GM12878 (cell line): ENCODE measurements around the gene SERINC5. TPM values are rescaled to one million over a fixed set of nuclear protein-coding genes. Genes with fewer than 3 reads are reported as not detected.

Experiments used
- ATAC-seq: fragments of 200-7000 bp; cut with Tn5 transposase; 3 replicates; pipeline ENCODE4 v1.9.1; 2020; ENCODE audit warnings: mild to moderate bottlenecking, moderate library complexity
- Bru-seq: library from RNA; stranded (reverse); fragments of 400-500 nt; gene quantifications from one replicate; lab custom pipeline; 2021; lab: Mats Ljungman, UMichigan
- BruChase-seq, 2 experiments: library from RNA; stranded (reverse); fragments of 400-500 nt; gene quantifications; one replicate each; lab custom pipeline; 2021; lab: Mats Ljungman, UMichigan
- BruUV-seq: library from RNA; stranded (reverse); fragments of 400-500 nt; replicated peaks from 2 replicates; lab custom pipeline; 2021; lab: Mats Ljungman, UMichigan
- CTCF ChIA-PET: fragments of 300-600 bp; sonication (Branson Sonifier 250); formaldehyde crosslinking; extraction: SDS; loops from one replicate; lab custom pipeline; 2021; ENCODE audit warnings: inconsistent platforms; lab: Yijun Ruan, JAX
- POLR2A ChIA-PET: fragments of 350-600 bp; formaldehyde crosslinking; extraction: SDS; loops from one replicate; lab custom pipeline; 2021; ENCODE audit warnings: inconsistent platforms; lab: Charles Lee
- RAD21 ChIA-PET: fragments of 300-600 bp; sonication (Branson Sonifier 250); formaldehyde crosslinking; loops from one replicate; lab custom pipeline; 2023; ENCODE audit warnings: antibody characterized with exemption; ENCODE audit not compliant: unreplicated experiment; lab: Charles Lee
- SMC1A ChIA-PET: fragments of 300-600 bp; sonication (Branson Sonifier 250); formaldehyde crosslinking; loops from one replicate; lab custom pipeline; 2023; ENCODE audit not compliant: unreplicated experiment, uncharacterized antibody; lab: Charles Lee
- DNase-seq: peaks from one replicate; pipeline ENCODE4 v3.0.0-alpha.2; 2011; ENCODE audit warnings: low read depth, low spot score
- FAIRE-seq: peaks from 3 replicates; lab custom pipeline; 2011; peaks lifted over from hg19 to GRCh38; lab: Jason Lieb, UNC
- H2AFZ ChIP-seq: 2 replicates; pipeline ENCODE4 v1.6.0; 2011; ENCODE audit warnings: low read depth, low read length, control low read depth; ENCODE audit not compliant: control insufficient read depth
- H3K27ac ChIP-seq: 2 replicates; pipeline ENCODE4 v1.5.1; 2011; ENCODE audit warnings: control low read depth; ENCODE audit not compliant: control insufficient read depth, insufficient read depth
- H3K27me3 ChIP-seq, 2 experiments: replicated peaks in 1 of 2; 2 replicates each; pipeline versions ENCODE4 v1.6.0 to v1.6.1; 2011; ENCODE audit warnings: low read length in 1 of 2; ENCODE audit not compliant: control insufficient read depth in 2 of 2, insufficient read depth in 2 of 2
- H3K36me3 ChIP-seq, 2 experiments: 2 replicates each; pipeline ENCODE4 v1.5.1; 2011; ENCODE audit warnings: low read length in 1 of 2; ENCODE audit not compliant: control insufficient read depth in 2 of 2, insufficient read depth in 2 of 2
- H3K4me1 ChIP-seq: 2 replicates; pipeline ENCODE4 v1.6.1; 2011; ENCODE audit warnings: mild to moderate bottlenecking, low read length, moderate library complexity, mixed read lengths; ENCODE audit not compliant: control insufficient read depth, insufficient read depth
- H3K4me2 ChIP-seq: 2 replicates; pipeline ENCODE4 v1.6.0; 2011; ENCODE audit warnings: control low read depth; ENCODE audit not compliant: control insufficient read depth, insufficient read depth
- H3K4me3 ChIP-seq: fragments of 200-600 bp; sonication (generic); 2 replicates; pipeline ENCODE4 v1.5.1; 2016
- H3K79me2 ChIP-seq: 2 replicates; pipeline ENCODE4 v1.6.0; 2011; ENCODE audit warnings: low read length; ENCODE audit not compliant: control insufficient read depth, insufficient read depth
- H3K9ac ChIP-seq: 2 replicates; pipeline ENCODE4 v1.8.0; 2011; ENCODE audit warnings: low read length, control low read depth, mixed read lengths; ENCODE audit not compliant: control insufficient read depth, insufficient read depth
- H3K9me3 ChIP-seq: replicated peaks from 3 replicates; pipeline ENCODE4 v1.5.1; 2011; ENCODE audit warnings: mild to moderate bottlenecking, low read length; ENCODE audit not compliant: control insufficient read depth, insufficient read depth
- H4K20me1 ChIP-seq: 2 replicates; pipeline ENCODE4 v1.6.0; 2011; ENCODE audit not compliant: control insufficient read depth, insufficient read depth
- CREB1 ChIP-seq: IDR thresholded peaks from 2 replicates; pipeline ENCODE4 v1.6.1; 2012; ENCODE audit warnings: low read depth, mild to moderate bottlenecking, inconsistent platforms
- NR2C1 ChIP-seq: fragments of 450-650 bp; IDR thresholded peaks from 2 replicates; pipeline ENCODE4 v1.6.1; 2017; ENCODE audit warnings: antibody characterized with exemption, mild to moderate bottlenecking, moderate library complexity
- POLR2AphosphoS2 ChIP-seq: IDR thresholded peaks from 2 replicates; pipeline ENCODE4 v1.6.1; 2011; ENCODE audit warnings: low read depth, mild to moderate bottlenecking, low read length, improper control_type of control experiment, moderate library complexity
- POLR2AphosphoS5 ChIP-seq: IDR thresholded peaks from 2 replicates; pipeline ENCODE4 v1.6.1; 2011; ENCODE audit warnings: mild to moderate bottlenecking, low read length, inconsistent platforms
- SMAD1 ChIP-seq: fragments of 450-650 bp; IDR thresholded peaks from 2 replicates; pipeline ENCODE4 v1.6.1; 2018; ENCODE audit warnings: mild to moderate bottlenecking, low read depth; ENCODE audit not compliant: partially characterized antibody
- TCF12 ChIP-seq: IDR thresholded peaks from 2 replicates; pipeline ENCODE4 v1.6.1; 2011; ENCODE audit warnings: low read depth, mild to moderate bottlenecking, low read length
- YY1 ChIP-seq: IDR thresholded peaks from 2 replicates; pipeline ENCODE4 v1.6.1; 2011; ENCODE audit warnings: low read depth, mild to moderate bottlenecking, low read length
- WGBS: methylation state at CpG from one replicate; pipeline ENCODE4 v1.1.6; 2016; ENCODE audit warnings: low lambda C conversion rate; ENCODE audit not compliant: insufficient replicate concordance, insufficient coverage; ENCODE audit errors: missing lambda C conversion rate; 5-methylcytosine and 5-hydroxymethylcytosine counted together
- in situ Hi-C: fragments of 300-500 bp; cut with MboI; formaldehyde crosslinking; loops from 9 replicates; pipeline ENCODE4 v1.14.3; 2018; ENCODE audit warnings: mixed read lengths
- intact Hi-C: fragments of 100-400 bp; cut with micrococcal nuclease; formaldehyde crosslinking; loops from one replicate; pipeline ENCODE4 v1.14.2; 2022; ENCODE audit not compliant: unreplicated experiment
- long read RNA-seq, 2 experiments: library from polyadenylated mRNA; unstranded; transcript quantifications; one replicate each; pipeline ENCODE4 v2.0.0, GENCODE V29; 2019 to 2020
- polyA minus RNA-seq, 3 experiments: library from RNA; depleted of rRNA, polyadenylated mRNA; stranded (reverse); fragments of >200 nt; gene quantifications; 2 replicates each; pipeline ENCODE4 v1.2.3, GENCODE V29; 2011
- polyA plus RNA-seq, 11 experiments: library from polyadenylated mRNA; depleted of rRNA in 4 of 11; unstranded in 6 of 11; stranded (reverse) in 5 of 11; fragments of >200 nt; fragmentation: Nextera tagmentation in 4 of 11; fragmentation: Illumina TruSeq in 1 of 11; extraction: Ambion mirVana in 4 of 11; extraction: Trizol in 1 of 11; gene quantifications; 1 replicate in 1 of 11; 2 replicates in 10 of 11; pipeline versions ENCODE4 v1.2.1 to v1.2.3, GENCODE V29; 2011 to 2016; ENCODE audit warnings: inconsistent platforms in 2 of 11, missing spikeins in 2 of 11, low read depth in 1 of 11
- total RNA-seq, 4 experiments: library from RNA; depleted of rRNA in 3 of 4; stranded (reverse); fragments of >200 nt in 3 of 4; fragmentation: Illumina TruSeq in 1 of 4; extraction: Trizol in 1 of 4; gene quantifications; 2 replicates each; pipeline versions ENCODE4 v1.2.1 to v1.2.3, GENCODE V29; 2013 to 2021
- TF ChIP-seq, protein P1 (sequence below): fragments of 450-650 bp; IDR thresholded peaks from 2 replicates; pipeline ENCODE4 v1.6.1; 2017; ENCODE audit warnings: low read depth, mild to moderate bottlenecking, moderate library complexity
- TF ChIP-seq, protein P2 (sequence below): fragments of 450-650 bp; IDR thresholded peaks from 2 replicates; pipeline ENCODE4 v1.6.1; 2016; ENCODE audit warnings: mild to moderate bottlenecking, moderate library complexity, borderline replicate concordance

Gene SERINC5
- total RNA-seq (2013; cell fraction: nucleolus; rRNA removed) = 48.7 and 52.4 TPM in 2 replicates
- total RNA-seq (2014; rRNA removed) (2.0 and 2.2 TPM in 2 replicates), total RNA-seq (2014; rRNA removed; fragmentation: Illumina TruSeq; extraction: Trizol) (3.5 and 4.2 TPM in 2 replicates), total RNA-seq (2021) (7.0 and 7.1 TPM in 2 replicates), polyA plus RNA-seq (2011; rRNA removed) (3.3 and 3.4 TPM in 2 replicates), polyA plus RNA-seq (2014; fragmentation: Illumina TruSeq; extraction: Trizol) (3.5 and 4.1 TPM in 2 replicates), polyA plus RNA-seq (2014; fragmentation: Nextera tagmentation; extraction: Ambion mirVana) (1 to 10 TPM in 1 of 2 experiments, under 1 TPM in 1; 0.66 to 1.9 TPM), polyA plus RNA-seq (2014; rRNA removed) (3.1 and 3.6 TPM in 2 replicates), polyA plus RNA-seq (2016; fragmentation: Nextera tagmentation; extraction: Ambion mirVana) (1 to 10 TPM; 1.0 to 2.2 TPM), polyA minus RNA-seq (2011; rRNA and poly(A)+ RNA removed) (4.2 and 4.4 TPM in 2 replicates), Bru-seq, nascent RNA (percentile 63 among the genes with signal in this experiment), BruChase-seq, experiment 1, labeled RNA remaining after a 6-hour chase (percentile 69 among the genes with signal in this experiment), BruChase-seq, experiment 2, labeled RNA remaining after a 2-hour chase (percentile 68 among the genes with signal in this experiment)
- polyA plus RNA-seq (2011; ENCODE audit: low read depth) = 0.94 TPM
- polyA plus RNA-seq (2011; cell fraction: cytosol; rRNA removed) = 2.1 and 2.9 TPM in 2 replicates
- 3.1 and 3.4 TPM in 2 replicates for polyA plus RNA-seq (2011; cell fraction: nucleus; rRNA removed)
- 1.9 and 2.7 TPM in 2 replicates for polyA plus RNA-seq (2012)
- polyA minus RNA-seq (2011; cell fraction: cytosol; rRNA and poly(A)+ RNA removed) = 1.1 and 1.6 TPM in 2 replicates
- 4.2 and 4.8 TPM in 2 replicates for polyA minus RNA-seq (2011; cell fraction: nucleus; rRNA and poly(A)+ RNA removed)
- long read RNA-seq, experiment 1, partial matches to known transcripts = 0 of 6 reads
- long read RNA-seq, experiment 1, other reads (novel, unspliced or antisense) = 6 of 6 reads
- long read RNA-seq, experiment 2, full-length matches to known transcripts = 3 of 7 reads
- long read RNA-seq, experiment 2, partial matches to known transcripts = 0 of 7 reads
- long read RNA-seq, experiment 2, other reads (novel, unspliced or antisense) = 4 of 7 reads

DNA sequence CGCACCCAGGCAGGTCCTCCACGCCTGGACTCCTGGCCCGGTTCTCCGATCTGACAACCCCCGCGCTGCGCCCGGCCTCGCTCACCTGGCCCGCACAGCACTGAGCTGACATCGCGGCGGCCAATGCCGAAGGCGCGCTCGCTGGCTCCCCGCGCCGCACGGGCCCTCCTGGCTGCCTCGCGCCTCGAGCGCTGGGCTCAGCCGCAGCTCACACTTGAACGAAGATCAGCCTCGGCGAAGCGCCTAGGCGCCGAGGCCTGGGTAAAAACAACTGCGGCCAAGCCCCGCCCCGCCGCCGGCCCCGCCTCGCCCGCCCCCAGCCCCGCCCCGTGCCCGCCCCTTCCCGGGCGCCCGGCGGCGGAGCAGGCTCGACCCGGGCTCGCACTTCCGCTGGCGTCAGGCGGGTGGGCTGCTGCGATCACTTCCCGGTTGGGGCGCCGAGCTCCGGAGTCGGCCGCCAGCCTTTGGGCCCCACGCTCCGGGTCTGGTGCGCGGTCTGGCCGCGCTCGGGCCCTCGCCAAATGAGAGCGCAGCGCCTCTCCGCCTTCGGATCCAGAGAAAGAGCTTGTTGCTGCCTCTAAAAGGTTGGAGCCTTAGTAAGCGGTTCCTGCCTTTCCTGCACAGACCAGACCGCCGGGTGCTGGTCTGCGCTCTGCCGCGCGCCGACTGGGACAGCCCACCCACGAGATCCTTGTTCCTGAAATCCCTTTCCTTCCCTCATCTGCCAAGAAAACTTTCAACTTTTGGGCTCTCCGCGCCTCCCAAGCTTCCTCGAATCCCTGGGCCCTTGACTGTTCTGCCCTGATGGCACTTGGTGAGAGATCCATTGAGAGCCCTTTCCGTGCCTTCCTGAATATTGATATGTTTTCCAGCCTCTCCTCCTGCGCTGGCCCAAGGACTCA, at the start of gene SERINC5:
TSS of gene SERINC5 (minus strand) at position 238 of the 902 bp plus-strand sequence. CDS start at position 112, 126 bp downstream.
- in situ Hi-C loops = no loop called here
- CTCF ChIA-PET = interaction anchor here (0.9 to 3.6 kb wide), 6 partner anchors 9 to 165 kb away, joined by 3 to 11 read pairs (median 5); no protein-coding TSS in a partner anchor
- intact Hi-C loops = loop anchor here (5.0 kb wide), 1 partner anchor 164 kb away; no protein-coding TSS in a partner anchor
- Histone ChIP-seq H3K4me3 (peak within 1 kb of the TSS; percentile 98), H3K9ac (peak within 1 kb of the TSS; percentile 99), H3K4me2 (peak within 1 kb of the TSS; percentile 99), H4K20me1 (no peaks in the 10 kb centered on the region), H3K27ac (peak within 1 kb of the TSS; percentile 94), H2AFZ (peak within 1 kb of the TSS; percentile 87), H3K79me2 (peaks cover 8% of the 10 kb centered on the region), H3K4me1 (peaks cover 8% of the 10 kb centered on the region), H3K9me3 (no peaks in the 10 kb centered on the region; the same call in 2 of the 3 replicates), H3K36me3 (no peaks in the 10 kb centered on the region), H3K27me3 (no peaks in the 10 kb centered on the region)
- RAD21 ChIA-PET = interaction anchor here (0.8 to 5.9 kb wide), 17 partner anchors 9 to 165 kb away, joined by 3 to 48 read pairs (median 5); no protein-coding TSS in a partner anchor
- POLR2A ChIA-PET = interaction anchor here (0.6 to 5.2 kb wide), 24 partner anchors 10 to 933 kb away, joined by 3 to 93 read pairs (median 5); partner anchors contain the start of genes HOMER1 and ZFYVE16
- DNase-seq = no peak
- under 1% methylated on average over 45 of the region's 87 CpGs for WGBS
- ATAC-seq = peak; percentile 82
- SMC1A ChIA-PET = interaction anchor here (0.9 to 5.0 kb wide), 15 partner anchors 11 to 155 kb away, joined by 3 to 70 read pairs (median 5); no protein-coding TSS in a partner anchor
- FAIRE-seq = no peak
- BruUV-seq = TSS peak; percentile 87
- TF ChIP-seq, protein P1, sequence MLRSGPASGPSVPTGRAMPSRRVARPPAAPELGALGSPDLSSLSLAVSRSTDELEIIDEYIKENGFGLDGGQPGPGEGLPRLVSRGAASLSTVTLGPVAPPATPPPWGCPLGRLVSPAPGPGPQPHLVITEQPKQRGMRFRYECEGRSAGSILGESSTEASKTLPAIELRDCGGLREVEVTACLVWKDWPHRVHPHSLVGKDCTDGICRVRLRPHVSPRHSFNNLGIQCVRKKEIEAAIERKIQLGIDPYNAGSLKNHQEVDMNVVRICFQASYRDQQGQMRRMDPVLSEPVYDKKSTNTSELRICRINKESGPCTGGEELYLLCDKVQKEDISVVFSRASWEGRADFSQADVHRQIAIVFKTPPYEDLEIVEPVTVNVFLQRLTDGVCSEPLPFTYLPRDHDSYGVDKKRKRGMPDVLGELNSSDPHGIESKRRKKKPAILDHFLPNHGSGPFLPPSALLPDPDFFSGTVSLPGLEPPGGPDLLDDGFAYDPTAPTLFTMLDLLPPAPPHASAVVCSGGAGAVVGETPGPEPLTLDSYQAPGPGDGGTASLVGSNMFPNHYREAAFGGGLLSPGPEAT = 0 out of 2 replicates have a peak, but pooled peaks have one; percentile 13
- TF ChIP-seq SMAD1 = no peak
- peak; percentile 23; the same call in 1 of the 2 replicates for TF ChIP-seq TCF12
- peak; percentile 82 for TF ChIP-seq POLR2AphosphoS2
- TF ChIP-seq, protein P2, sequence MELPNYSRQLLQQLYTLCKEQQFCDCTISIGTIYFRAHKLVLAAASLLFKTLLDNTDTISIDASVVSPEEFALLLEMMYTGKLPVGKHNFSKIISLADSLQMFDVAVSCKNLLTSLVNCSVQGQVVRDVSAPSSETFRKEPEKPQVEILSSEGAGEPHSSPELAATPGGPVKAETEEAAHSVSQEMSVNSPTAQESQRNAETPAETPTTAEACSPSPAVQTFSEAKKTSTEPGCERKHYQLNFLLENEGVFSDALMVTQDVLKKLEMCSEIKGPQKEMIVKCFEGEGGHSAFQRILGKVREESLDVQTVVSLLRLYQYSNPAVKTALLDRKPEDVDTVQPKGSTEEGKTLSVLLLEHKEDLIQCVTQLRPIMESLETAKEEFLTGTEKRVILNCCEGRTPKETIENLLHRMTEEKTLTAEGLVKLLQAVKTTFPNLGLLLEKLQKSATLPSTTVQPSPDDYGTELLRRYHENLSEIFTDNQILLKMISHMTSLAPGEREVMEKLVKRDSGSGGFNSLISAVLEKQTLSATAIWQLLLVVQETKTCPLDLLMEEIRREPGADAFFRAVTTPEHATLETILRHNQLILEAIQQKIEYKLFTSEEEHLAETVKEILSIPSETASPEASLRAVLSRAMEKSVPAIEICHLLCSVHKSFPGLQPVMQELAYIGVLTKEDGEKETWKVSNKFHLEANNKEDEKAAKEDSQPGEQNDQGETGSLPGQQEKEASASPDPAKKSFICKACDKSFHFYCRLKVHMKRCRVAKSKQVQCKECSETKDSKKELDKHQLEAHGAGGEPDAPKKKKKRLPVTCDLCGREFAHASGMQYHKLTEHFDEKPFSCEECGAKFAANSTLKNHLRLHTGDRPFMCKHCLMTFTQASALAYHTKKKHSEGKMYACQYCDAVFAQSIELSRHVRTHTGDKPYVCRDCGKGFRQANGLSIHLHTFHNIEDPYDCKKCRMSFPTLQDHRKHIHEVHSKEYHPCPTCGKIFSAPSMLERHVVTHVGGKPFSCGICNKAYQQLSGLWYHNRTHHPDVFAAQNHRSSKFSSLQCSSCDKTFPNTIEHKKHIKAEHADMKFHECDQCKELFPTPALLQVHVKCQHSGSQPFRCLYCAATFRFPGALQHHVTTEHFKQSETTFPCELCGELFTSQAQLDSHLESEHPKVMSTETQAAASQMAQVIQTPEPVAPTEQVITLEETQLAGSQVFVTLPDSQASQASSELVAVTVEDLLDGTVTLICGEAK = peak; percentile 18; the same call in 1 of the 2 replicates
- TF ChIP-seq POLR2AphosphoS5 = peak; percentile 95
- TF ChIP-seq YY1 = 0 out of 2 replicates have a peak, but pooled peaks have one; percentile 29
- TF ChIP-seq CREB1 = peak; percentile 65; the same call in 1 of the 2 replicates
- peak; percentile 61 for TF ChIP-seq NR2C1
